H9 (cell line): ENCODE measurements around the gene TXNDC11. TPM values are rescaled to one million over a fixed set of nuclear protein-coding genes. Genes with fewer than 3 reads are reported as not detected.

Experiments used
- DNase-seq: peaks from one replicate; pipeline ENCODE4 v3.0.0-alpha.2; 2017
- H2AFZ ChIP-seq: one replicate; pipeline ENCODE4 v1.6.1; 2013; ENCODE audit warnings: mild to moderate bottlenecking, low read length, control low read depth, moderate library complexity
- H2AK5ac ChIP-seq: 2 replicates; pipeline ENCODE4 v1.6.1; 2013; ENCODE audit warnings: low read length, control low read depth, mixed read lengths; ENCODE audit not compliant: insufficient read length
- H2BK120ac ChIP-seq: one replicate; pipeline ENCODE4 v1.6.1; 2013; ENCODE audit warnings: low read depth, mild to moderate bottlenecking, low read length, control low read depth, inconsistent platforms; ENCODE audit not compliant: poor library complexity, severe bottlenecking
- H2BK12ac ChIP-seq: 2 replicates; pipeline ENCODE4 v1.6.1; 2013; ENCODE audit warnings: low read length, control low read depth, mixed read lengths, low read depth; ENCODE audit not compliant: insufficient read length
- H2BK15ac ChIP-seq: 2 replicates; pipeline ENCODE4 v1.6.1; 2013; ENCODE audit warnings: low read depth, low read length, control low read depth
- H2BK20ac ChIP-seq: one replicate; pipeline ENCODE4 v1.6.1; 2013; ENCODE audit warnings: low read depth, mild to moderate bottlenecking, low read length, control low read depth, inconsistent platforms; ENCODE audit not compliant: poor library complexity, severe bottlenecking
- H2BK5ac ChIP-seq: 2 replicates; pipeline ENCODE4 v1.6.1; 2013; ENCODE audit warnings: low read length, control low read depth, mixed read lengths; ENCODE audit not compliant: insufficient read length
- H3K14ac ChIP-seq: 2 replicates; pipeline ENCODE4 v1.6.1; 2013; ENCODE audit warnings: low read length, control low read depth; ENCODE audit not compliant: insufficient read depth
- H3K18ac ChIP-seq: 2 replicates; pipeline ENCODE4 v1.6.1; 2013; ENCODE audit warnings: low read depth, mild to moderate bottlenecking, mixed read lengths, low read length, control low read depth; ENCODE audit not compliant: insufficient read length
- H3K23ac ChIP-seq: 2 replicates; pipeline ENCODE4 v1.6.1; 2013; ENCODE audit warnings: low read length, control low read depth, mixed read lengths, low read depth; ENCODE audit not compliant: insufficient read length
- H3K23me2 ChIP-seq: 2 replicates; pipeline ENCODE4 v1.6.1; 2013; ENCODE audit warnings: low read depth, mild to moderate bottlenecking, mixed read lengths, low read length, control low read depth; ENCODE audit not compliant: insufficient read length, poor library complexity, severe bottlenecking
- H3K27ac ChIP-seq: 2 replicates; pipeline ENCODE4 v1.5.1; 2013; ENCODE audit warnings: low read length, control low read depth, mixed read lengths, low read depth; ENCODE audit not compliant: insufficient read length
- H3K27me3 ChIP-seq: 2 replicates; pipeline ENCODE4 v1.6.1; 2013; ENCODE audit warnings: low read length, control low read depth, inconsistent platforms; ENCODE audit not compliant: insufficient read depth
- H3K4ac ChIP-seq: 2 replicates; pipeline ENCODE4 v1.6.1; 2013; ENCODE audit warnings: low read depth, mild to moderate bottlenecking, control low read depth, inconsistent platforms, low read length, moderate library complexity
- H3K4me1 ChIP-seq: 2 replicates; pipeline ENCODE4 v1.6.1; 2013; ENCODE audit warnings: low read length, control low read depth, inconsistent platforms; ENCODE audit not compliant: insufficient read depth
- H3K4me2 ChIP-seq: 2 replicates; pipeline ENCODE4 v1.6.1; 2013; ENCODE audit warnings: low read length, control low read depth, mixed read lengths; ENCODE audit not compliant: insufficient read length, insufficient read depth
- H3K56ac ChIP-seq: 2 replicates; pipeline ENCODE4 v1.6.1; 2013; ENCODE audit warnings: low read depth, mild to moderate bottlenecking, mixed read lengths, low read length, control low read depth; ENCODE audit not compliant: insufficient read length
- H3K79me1 ChIP-seq: 2 replicates; pipeline ENCODE4 v1.6.1; 2013; ENCODE audit warnings: low read depth, mild to moderate bottlenecking, moderate library complexity, low read length, control low read depth, inconsistent platforms; ENCODE audit not compliant: insufficient read depth, poor library complexity, severe bottlenecking
- H3K79me2 ChIP-seq: 2 replicates; pipeline ENCODE4 v1.6.1; 2013; ENCODE audit warnings: low read length, control low read depth, inconsistent platforms; ENCODE audit not compliant: insufficient read depth
- H3K9ac ChIP-seq: 2 replicates; pipeline ENCODE4 v1.6.1; 2013; ENCODE audit warnings: low read length, control low read depth, mixed read lengths; ENCODE audit not compliant: insufficient read length; ENCODE audit errors: extremely low read depth
- H3K9me3 ChIP-seq: one replicate; pipeline ENCODE4 v1.6.1; 2013; ENCODE audit warnings: low read depth, low read length, inconsistent platforms; ENCODE audit not compliant: control insufficient read depth
- H3T11ph ChIP-seq: one replicate; pipeline ENCODE4 v1.6.1; 2013; ENCODE audit warnings: mild to moderate bottlenecking, low read length, control low read depth, inconsistent platforms
- H4K20me1 ChIP-seq: one replicate; pipeline ENCODE4 v1.6.1; 2013; ENCODE audit not compliant: control insufficient read depth, insufficient read length, insufficient read depth
- H4K5ac ChIP-seq: 2 replicates; pipeline ENCODE4 v1.6.1; 2013; ENCODE audit warnings: low read depth, mild to moderate bottlenecking, mixed read lengths, low read length, control low read depth; ENCODE audit not compliant: insufficient read length
- H4K8ac ChIP-seq: replicated peaks from 2 replicates; pipeline ENCODE4 v1.6.1; 2013; ENCODE audit warnings: low read length, control low read depth, mixed read lengths, low read depth; ENCODE audit not compliant: insufficient read length
- H4K91ac ChIP-seq: 2 replicates; pipeline ENCODE4 v1.6.1; 2013; ENCODE audit warnings: low read depth, mild to moderate bottlenecking, moderate library complexity, mixed read lengths, low read length, control low read depth; ENCODE audit not compliant: insufficient read length
- H3K27ac Mint-ChIP-seq, 3 experiments: 2 replicates in 2 of 3; 3 replicates in 1 of 3; pipeline ENCODE4 v1.8.0; 2020 to 2021; ENCODE audit warnings: mixed read lengths in 3 of 3, mild to moderate bottlenecking in 1 of 3, moderate library complexity in 1 of 3
- H3K27me3 Mint-ChIP-seq: 2 replicates; pipeline ENCODE4 v1.8.0; 2021; ENCODE audit warnings: low read depth, mild to moderate bottlenecking, moderate library complexity, mixed read lengths
- H3K36me3 Mint-ChIP-seq, 3 experiments: 2 replicates in 2 of 3; 3 replicates in 1 of 3; pipeline ENCODE4 v1.8.0; 2020 to 2021; ENCODE audit warnings: low read depth in 3 of 3, mixed read lengths in 3 of 3; ENCODE audit not compliant: insufficient read depth in 1 of 3
- H3K4me1 Mint-ChIP-seq, 2 experiments: 2 replicates each; pipeline ENCODE4 v1.8.0; 2020; ENCODE audit warnings: mixed read lengths in 2 of 2
- H3K4me3 Mint-ChIP-seq, 2 experiments: 2 replicates in 1 of 2; 3 replicates in 1 of 2; pipeline ENCODE4 v1.8.0; 2020 to 2021; ENCODE audit warnings: mild to moderate bottlenecking in 2 of 2, mixed read lengths in 2 of 2, moderate library complexity in 1 of 2
- H3K9me3 Mint-ChIP-seq, 2 experiments: 2 replicates in 1 of 2; 3 replicates in 1 of 2; pipeline ENCODE4 v1.8.0; 2020; ENCODE audit warnings: mild to moderate bottlenecking in 2 of 2, mixed read lengths in 2 of 2, moderate library complexity in 1 of 2
- CTCF ChIP-seq: fragments of 200-600 bp; sonication (generic); conservative IDR thresholded peaks from 3 replicates; pipeline ENCODE4 v1.8.0; 2021; ENCODE audit warnings: antibody characterized with exemption, mild to moderate bottlenecking
- WGBS: extraction: QIAGEN DNeasy Blood & Tissue Kit; methylation state at CpG from one replicate; pipeline ENCODE4 v1.1.7; 2013; ENCODE audit warnings: missing lambda C conversion rate, low lambda C conversion rate, mixed read lengths; ENCODE audit not compliant: insufficient read length; ENCODE audit errors: extremely low coverage; 5-methylcytosine and 5-hydroxymethylcytosine counted together
- total RNA-seq: library from RNA; stranded (reverse); gene quantifications from 2 replicates; pipeline ENCODE4 v1.2.1, GENCODE V29; 2021

Gene TXNDC11
- total RNA-seq, 1 experiment from 2014 or later, result 12.2 TPM

GRCh38 chr16:11637320-11637719, 105.3 kb downstream of the TXNDC11 start:
- WGBS, result no CpG with 5 or more reads among the region's 5 CpGs
- H3K4me1 Mint-ChIP-seq, result peaks cover 36 to 46% of the 10 kb centered on the region in 2 experiments
- H3K56ac ChIP-seq, result no peak overlapping the region
- H2AFZ ChIP-seq, result no peak overlapping the region
- no peak overlapping the region for H3K14ac ChIP-seq
- H2BK15ac ChIP-seq, result no peak overlapping the region
- H2BK20ac ChIP-seq, result no peak overlapping the region
- H3K27ac Mint-ChIP-seq, result peak overlapping the region; percentile 69 to 90 (median 85); a peak in 5 of 7 replicates
- no peak overlapping the region for H2BK12ac ChIP-seq
- peak overlapping the region; percentile 31 for H3K18ac ChIP-seq
- peaks cover 3% of the 10 kb centered on the region for H3K23me2 ChIP-seq
- no peak overlapping the region for H3T11ph ChIP-seq
- no peak overlapping the region for H3K23ac ChIP-seq
- no peaks in the 10 kb centered on the region; a peak in 1 of 5 replicates for H3K9me3 Mint-ChIP-seq
- H4K91ac ChIP-seq, result no peak overlapping the region
- H3K79me2 ChIP-seq, result no peaks in the 10 kb centered on the region
- H3K4me3 Mint-ChIP-seq, result no peak overlapping the region; a peak in 1 of 5 replicates
- no peak overlapping the region for H2AK5ac ChIP-seq
- no peaks in the 10 kb centered on the region for H3K27me3 ChIP-seq
- H4K8ac ChIP-seq, result no peak overlapping the region
- no peak overlapping the region for H3K4ac ChIP-seq
- H3K9me3 ChIP-seq, result no peaks in the 10 kb centered on the region
- no peak overlapping the region for H3K27ac ChIP-seq
- H3K4me2 ChIP-seq, result no peak overlapping the region
- H3K4me1 ChIP-seq, result peaks cover 8% of the 10 kb centered on the region; the same call in 1 of the 2 replicates
- no peaks in the 10 kb centered on the region for H4K20me1 ChIP-seq
- H2BK120ac ChIP-seq, result no peak overlapping the region
- no peak overlapping the region for H2BK5ac ChIP-seq
- H3K36me3 Mint-ChIP-seq, result no peaks in the 10 kb centered on the region
- TF ChIP-seq CTCF, result no peak
- no peak overlapping the region for H3K9ac ChIP-seq
- no peak overlapping the region for H4K5ac ChIP-seq
- DNase-seq, result peak; percentile 34
- H3K27me3 Mint-ChIP-seq, result peaks cover 6% of the 10 kb centered on the region
- H3K79me1 ChIP-seq, result no peaks in the 10 kb centered on the region
